ENCODE data around the gene PKD2L1.
A peak's percentile ranks its signal among the peaks of the same experiment; 100 is the strongest.

Gene PKD2L1

DNA sequence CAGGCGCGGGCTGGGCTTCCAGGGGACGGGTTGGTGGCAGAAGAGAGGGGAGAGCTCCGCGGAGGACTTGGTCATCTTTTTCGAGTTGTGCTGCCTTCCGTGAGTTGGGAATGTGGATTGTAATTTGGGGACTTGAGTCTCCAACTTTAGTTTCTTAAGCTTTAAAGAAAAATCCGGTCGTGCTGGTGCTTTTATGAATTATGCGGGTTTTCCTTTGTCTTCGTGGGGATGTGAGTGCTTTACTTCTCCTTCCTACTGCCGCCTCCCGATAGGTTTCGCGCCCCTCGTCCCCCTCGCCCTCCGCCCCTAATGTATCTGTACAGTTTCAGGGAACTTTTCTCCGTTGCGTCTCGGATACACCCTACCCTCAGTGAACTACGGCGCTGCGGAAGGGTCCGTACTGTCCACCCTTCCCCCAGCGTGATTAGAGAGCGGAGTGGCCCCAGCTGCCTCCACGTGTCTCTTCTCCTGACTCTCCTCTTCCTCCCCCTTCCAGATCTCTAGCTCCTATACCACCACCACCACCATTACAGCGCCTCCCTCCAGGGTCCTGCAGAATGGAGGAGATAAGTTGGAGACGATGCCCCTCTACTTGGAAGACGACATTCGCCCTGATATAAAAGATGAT, 17.7 kb upstream of the PKD2L1 start:
- peak; percentile 22 to 53 for DNase-seq

DNA sequence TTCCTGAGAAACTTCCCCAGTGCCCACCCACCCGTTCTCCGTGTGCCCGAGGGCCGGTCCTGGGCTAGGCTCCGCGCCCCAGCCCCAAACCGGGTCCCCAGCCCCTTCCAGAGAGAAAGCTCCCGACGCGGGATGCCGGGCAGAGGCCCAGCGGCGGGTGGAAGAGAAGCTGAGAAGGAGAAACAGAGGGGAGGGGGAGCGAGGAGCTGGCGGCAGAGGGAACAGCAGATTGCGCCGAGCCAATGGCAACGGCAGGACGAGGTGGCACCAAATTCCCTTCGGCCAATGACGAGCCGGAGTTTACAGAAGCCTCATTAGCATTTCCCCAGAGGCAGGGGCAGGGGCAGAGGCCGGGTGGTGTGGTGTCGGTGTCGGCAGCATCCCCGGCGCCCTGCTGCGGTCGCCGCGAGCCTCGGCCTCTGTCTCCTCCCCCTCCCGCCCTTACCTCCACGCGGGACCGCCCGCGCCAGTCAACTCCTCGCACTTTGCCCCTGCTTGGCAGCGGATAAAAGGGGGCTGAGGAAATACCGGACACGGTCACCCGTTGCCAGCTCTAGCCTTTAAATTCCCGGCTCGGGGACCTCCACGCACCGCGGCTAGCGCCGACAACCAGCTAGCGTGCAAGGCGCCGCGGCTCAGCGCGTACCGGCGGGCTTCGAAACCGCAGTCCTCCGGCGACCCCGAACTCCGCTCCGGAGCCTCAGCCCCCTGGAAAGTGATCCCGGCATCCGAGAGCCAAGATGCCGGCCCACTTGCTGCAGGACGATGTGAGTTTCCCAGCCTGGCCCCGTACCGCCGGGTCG, 16.9 kb upstream of the PKD2L1 start, which contains the start of gene SCD:
Gene SCD, plus strand, starts transcription at position 469 of the 803 bp plus-strand sequence. Its CDS starts 272 bp downstream, at position 741.
- peak; percentile 87 to 92 for DNase-seq
- peak; percentile 97 for TF ChIP-seq POLR2A (IDR thresholded peaks at IDR 0.05; ENCODE audit: low read length)
- TF ChIP-seq GATA1 (IDR thresholded peaks at IDR 0.05; ENCODE audit: low read depth, low read length) = no peak

More for the DNA sequence above, 17.7 kb upstream of the PKD2L1 start:
- TF ChIP-seq POLR2A (IDR thresholded peaks at IDR 0.05; ENCODE audit: low read length) (no peak), GATA1 (IDR thresholded peaks at IDR 0.05; ENCODE audit: low read depth, low read length) (no peak)

DNA sequence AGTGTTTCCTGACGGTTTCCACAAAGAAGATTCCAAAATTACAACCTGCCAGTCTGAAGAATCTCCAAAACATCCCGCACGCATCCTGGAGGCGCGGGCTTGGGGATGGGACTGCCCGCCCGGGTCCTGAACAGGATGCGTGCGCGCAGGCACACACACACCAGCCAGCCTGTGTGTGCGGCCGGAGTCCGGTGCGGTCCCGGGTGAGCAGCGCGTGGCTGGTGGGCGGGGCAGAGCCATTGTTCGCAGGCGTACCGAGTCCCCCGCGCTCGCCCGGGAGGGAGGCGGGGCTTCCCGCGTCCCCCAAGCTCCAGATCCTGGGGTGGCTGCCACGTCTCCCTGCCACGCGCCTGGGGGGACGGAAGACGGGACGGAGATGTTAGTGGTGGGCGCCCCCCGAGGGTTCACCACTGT, 16.3 kb upstream of the PKD2L1 start:
- DNase-seq = peak; percentile 57 to 66

DNA sequence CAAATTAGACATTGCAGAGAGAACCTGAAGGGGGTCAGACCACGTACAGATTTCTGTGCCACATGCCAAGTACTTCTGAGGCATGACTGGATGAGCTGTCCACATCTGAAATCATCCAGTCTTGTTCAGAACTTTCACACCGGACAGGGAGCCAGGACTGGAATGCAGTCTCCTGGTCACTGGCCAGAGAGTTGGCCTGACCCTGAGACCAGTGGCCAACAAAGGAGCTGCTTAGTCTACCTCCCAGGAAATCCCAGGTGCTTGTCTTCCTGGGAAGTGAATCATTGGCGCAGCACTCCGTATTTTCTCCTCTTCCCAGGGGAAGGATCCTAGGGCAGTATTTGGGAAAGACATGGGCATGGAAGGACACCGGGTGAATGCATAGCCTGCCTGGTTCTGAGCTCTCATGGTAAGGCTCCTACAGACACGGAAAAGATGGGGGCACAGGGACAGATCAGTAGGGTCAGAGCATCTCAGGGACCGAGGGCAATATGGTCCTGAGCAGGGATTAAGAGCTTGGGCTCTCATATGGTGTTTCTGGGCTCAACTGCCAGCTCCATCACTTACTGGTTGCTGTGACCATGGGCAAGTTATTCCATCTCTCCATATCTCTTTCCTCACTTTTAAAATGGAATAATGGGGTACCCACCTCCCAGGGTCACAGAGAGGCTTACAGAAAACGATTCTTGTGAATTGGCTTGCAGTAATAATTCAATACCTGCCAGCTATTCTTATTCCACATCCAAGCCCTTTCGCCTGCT, 15.7 kb upstream of the PKD2L1 start:
- no peak for DNase-seq
- TF ChIP-seq GATA1 (IDR thresholded peaks at IDR 0.05; ENCODE audit: low read depth, low read length) (no peak), POLR2A (IDR thresholded peaks at IDR 0.05; ENCODE audit: low read length) (no peak)

More for the DNA sequence above, 16.3 kb upstream of the PKD2L1 start:
- TF ChIP-seq POLR2A (IDR thresholded peaks at IDR 0.05; ENCODE audit: low read length) (no peak), GATA1 (IDR thresholded peaks at IDR 0.05; ENCODE audit: low read depth, low read length) (no peak)

DNA sequence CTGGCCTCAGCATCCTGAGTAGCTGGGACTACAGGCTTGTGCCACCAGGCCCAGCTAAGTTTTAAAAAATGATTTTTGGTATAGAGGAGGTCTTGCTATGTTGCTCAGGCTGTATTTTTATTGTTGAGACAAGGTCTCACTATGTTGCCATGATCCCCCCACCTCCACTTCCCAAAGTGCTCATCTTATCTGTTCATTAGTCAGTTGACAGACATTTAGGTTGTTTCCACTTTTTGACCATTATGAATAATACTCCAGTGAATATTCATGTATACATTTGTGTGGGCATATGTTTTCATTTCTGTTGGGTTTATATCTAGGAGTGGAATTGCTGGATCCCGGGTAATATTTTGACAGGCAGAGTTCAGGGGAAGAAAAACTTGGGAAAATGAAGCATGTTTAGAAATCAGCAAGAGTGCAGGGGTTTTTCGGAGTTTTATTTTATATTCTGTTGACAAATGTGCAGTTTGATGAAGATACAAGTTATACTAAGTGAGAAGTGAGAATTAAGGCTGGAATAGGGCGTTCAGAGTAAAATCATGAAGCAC, 14.3 kb upstream of the PKD2L1 start:
- TF ChIP-seq GATA1 (IDR thresholded peaks at IDR 0.05; ENCODE audit: low read depth, low read length) = no peak
- TF ChIP-seq POLR2A (IDR thresholded peaks at IDR 0.05; ENCODE audit: low read length) = no peak
- no peak for DNase-seq

DNA sequence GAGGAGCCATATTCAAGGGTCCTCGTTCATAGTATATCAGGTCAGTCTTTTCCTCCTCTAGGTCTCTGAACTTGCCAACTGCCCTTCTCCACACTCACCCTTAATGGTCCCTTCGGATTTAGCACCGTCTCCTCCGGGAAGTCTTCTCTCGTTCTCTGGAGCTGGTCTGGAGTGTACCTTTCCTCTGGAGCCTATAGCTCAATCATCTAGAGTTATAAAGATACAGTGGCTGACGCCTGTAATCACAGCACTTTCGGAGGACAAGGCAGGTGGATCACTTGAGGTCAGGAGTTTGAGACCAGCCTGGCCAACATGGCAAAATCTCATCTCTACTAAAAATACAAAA, 12.6 kb upstream of the PKD2L1 start:
- TF ChIP-seq POLR2A (IDR thresholded peaks at IDR 0.05; ENCODE audit: low read length) = no peak
- no peak for TF ChIP-seq GATA1 (IDR thresholded peaks at IDR 0.05; ENCODE audit: low read depth, low read length)
- no peak for DNase-seq

DNA sequence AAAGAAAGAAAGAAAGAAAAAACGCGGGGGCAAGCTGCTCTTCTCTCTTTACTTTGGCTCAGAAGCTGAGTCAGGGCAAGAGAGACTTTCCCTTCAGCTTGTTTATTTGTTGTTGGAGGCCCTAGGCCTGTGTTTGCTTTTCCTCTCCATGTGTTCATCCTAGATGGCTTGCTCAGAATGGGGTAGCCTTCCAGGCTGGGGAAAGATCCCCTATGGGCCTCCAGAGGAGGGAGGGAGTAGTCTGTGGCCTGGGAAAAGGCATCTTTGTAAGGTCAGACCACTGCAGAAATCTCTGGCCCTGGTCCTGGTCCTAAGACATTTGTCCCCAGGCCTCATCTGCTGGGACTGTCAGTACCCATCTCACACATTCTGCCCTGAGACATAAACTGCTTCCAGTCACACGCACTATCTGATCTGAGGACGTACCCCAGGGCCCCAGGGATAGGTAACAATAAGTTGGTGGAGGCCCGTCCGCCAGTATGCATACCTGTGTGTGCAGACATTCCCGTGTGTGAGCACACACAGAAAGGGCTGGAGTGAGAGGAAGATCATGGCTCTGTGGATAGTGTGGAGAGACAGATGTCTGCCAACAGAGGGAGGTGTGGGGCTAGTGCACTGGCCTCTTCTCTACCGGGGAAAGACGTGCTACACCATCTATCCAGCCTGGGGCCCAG, 12.1 kb upstream of the PKD2L1 start:
- peak; percentile 72 to 84 for DNase-seq
- TF ChIP-seq GATA1 (IDR thresholded peaks at IDR 0.05; ENCODE audit: low read depth, low read length) (no peak), POLR2A (IDR thresholded peaks at IDR 0.05; ENCODE audit: low read length) (no peak)

DNA sequence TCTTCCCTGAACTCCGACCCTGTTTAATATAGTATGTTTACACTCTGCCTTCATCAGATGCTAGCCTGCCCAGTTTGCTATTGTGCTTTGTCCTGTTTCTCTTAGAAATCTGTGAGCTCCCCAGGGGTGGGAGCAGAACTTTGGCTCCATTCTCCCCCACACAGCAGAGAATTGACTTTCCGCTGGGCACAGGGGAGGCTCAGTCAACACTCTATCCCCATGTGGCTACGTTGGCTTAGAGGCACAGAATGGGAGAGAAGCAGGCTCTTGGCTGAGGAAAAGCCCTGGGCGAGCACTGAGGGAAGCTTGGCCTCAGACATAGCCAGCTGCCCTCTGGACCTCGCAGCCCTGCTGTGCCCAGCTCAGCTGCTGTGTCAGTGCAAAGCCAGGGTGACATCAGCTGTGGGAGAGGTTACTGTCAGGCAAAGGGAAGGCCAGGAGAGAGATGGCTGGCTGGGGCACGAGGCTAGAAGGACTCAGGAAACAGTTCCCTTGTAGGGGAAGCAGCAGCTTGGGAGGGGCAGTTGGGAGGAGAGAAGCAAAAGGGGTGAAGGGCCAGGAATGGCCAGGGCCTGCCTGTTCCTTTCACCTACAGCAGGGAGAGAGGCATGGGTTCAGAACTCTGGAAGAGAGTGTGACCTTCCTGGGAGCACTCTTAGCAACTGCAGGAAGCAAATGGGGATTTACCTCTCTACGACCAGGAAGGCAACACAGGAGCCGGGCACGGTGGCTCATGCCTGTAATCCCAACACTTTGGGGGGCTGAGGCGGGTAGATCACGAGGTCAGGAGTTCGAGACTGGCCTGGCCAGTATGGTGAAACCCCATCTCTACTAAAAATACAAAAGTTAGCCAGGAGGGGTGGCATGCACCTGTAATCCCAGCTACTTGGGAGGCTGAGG, 11.2 kb upstream of the PKD2L1 start:
- TF ChIP-seq GATA1 (IDR thresholded peaks at IDR 0.05; ENCODE audit: low read depth, low read length) (no peak), POLR2A (IDR thresholded peaks at IDR 0.05; ENCODE audit: low read length) (no peak)
- DNase-seq = no peak

DNA sequence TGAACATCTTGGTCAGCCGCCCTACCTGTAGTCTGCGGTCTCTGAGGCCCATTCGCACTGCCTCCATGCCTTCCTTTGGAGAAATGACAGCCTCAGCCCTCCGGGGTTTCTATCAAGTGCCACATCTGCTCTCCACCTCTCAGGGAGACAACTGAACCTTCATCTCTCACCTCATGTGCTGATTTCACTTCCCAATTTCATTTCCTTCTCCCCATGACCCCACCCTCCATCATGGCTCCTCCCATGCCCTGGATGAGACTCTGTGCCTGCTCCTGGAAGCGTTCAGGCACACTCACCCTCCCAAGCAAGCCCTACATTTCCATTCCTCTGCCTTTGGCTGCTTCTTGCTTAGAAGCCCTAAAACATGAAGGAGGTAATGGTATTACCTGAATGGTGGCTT, 9.2 kb upstream of the PKD2L1 start:
- TF ChIP-seq POLR2A (IDR thresholded peaks at IDR 0.05; ENCODE audit: low read length) = no peak
- no peak for TF ChIP-seq GATA1 (IDR thresholded peaks at IDR 0.05; ENCODE audit: low read depth, low read length)
- DNase-seq = no peak

DNA sequence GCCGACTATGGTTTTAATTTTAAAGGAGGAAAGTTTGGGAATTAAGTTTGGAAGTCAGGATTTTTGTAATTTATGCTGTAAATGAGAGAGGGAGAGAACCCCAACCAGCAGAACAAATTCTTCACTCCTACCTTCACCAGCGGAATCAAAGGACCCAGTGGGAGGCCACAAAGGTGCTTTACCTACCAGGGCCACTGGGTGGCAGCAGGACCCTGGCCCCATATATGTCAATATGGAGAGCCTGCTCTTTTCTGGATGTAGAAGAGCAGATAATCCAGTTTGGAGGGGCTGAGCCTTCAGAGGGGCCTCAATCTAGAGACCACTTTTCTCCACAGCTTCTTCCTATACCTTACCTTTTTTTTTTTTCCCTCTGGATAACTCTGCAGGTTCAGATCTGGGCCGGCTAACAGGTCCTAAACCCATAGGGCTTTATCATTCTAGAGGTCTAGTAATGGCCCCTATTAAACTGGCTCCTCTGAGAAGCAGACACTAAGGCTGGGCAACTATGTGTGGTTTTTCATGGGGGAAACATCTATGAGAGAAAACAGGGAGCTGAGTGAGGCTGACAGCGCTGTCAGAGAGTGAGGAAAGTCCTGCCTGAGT, 8.5 kb upstream of the PKD2L1 start:
- peak; percentile 58 to 83 for DNase-seq
- TF ChIP-seq GATA1 (IDR thresholded peaks at IDR 0.05; ENCODE audit: low read depth, low read length) (no peak), POLR2A (IDR thresholded peaks at IDR 0.05; ENCODE audit: low read length) (no peak)

DNA sequence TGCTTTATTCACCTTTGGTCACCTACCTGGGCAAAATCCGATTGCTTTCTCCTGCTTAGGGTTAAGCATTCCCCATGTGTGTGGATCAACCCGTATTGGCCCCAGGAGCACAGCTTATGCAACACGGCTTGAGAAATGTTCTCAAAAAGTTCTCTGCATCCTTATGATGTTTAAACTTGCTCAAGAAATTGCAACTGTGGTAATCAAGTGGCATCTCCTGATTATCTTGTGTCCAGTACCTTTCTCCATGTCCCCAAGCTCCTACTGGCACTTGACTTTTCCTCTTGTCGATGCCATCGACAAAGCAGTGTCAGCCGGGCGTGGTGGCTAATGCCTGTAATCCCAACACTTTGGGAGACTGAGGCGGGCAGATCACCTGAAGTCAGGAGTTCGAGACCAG, 4.7 kb upstream of the PKD2L1 start:
- no peak for DNase-seq
- TF ChIP-seq GATA1 (IDR thresholded peaks at IDR 0.05; ENCODE audit: low read depth, low read length) = no peak
- no peak for TF ChIP-seq POLR2A (IDR thresholded peaks at IDR 0.05; ENCODE audit: low read length)
